Lung microvascular endothelial cell (primary cell): ENCODE measurements around the gene ULK4. TPM values are rescaled to one million over a fixed set of nuclear protein-coding genes. Genes with fewer than 3 reads are reported as not detected.
"Not testable (repeated sequence)": the region's sequence is repeated elsewhere in the genome, so short reads cannot be mapped to it uniquely, and the experiment has no call there.

Source experiments
- DNase-seq, 2 donors: peaks; one replicate each; pipeline versions ENCODE4 v3.0.0 to v3.0.0-alpha.2; 2010; ENCODE audit warnings: low read depth in 2 of 2
- total RNA-seq: library from RNA; depleted of rRNA; stranded (reverse); fragments of >200 nt; gene quantifications from 2 replicates; pipeline ENCODE4 v1.2.1, GENCODE V29; 2014

ULK4 gene
- total RNA-seq, 1 donor from 2014 or later, result 6.3 TPM

GRCh38 chr3:41768363-41768762, 193.5 kb downstream of the ULK4 start:
- no peak for DNase-seq

- not testable (repeated sequence) for DNase-seq
Observed at GRCh38 chr3:41762867-41763266, 199.0 kb downstream of the ULK4 start.

GRCh38 chr3:41753651-41754050, 208.3 kb downstream of the ULK4 start:
- DNase-seq, result peak in 1 of 2 donors; percentile 23

- DNase-seq, result no peak
Observed at GRCh38 chr3:41751597-41751996, 210.3 kb downstream of the ULK4 start.

- no peak for DNase-seq
Observed at GRCh38 chr3:41749988-41750387, 211.9 kb downstream of the ULK4 start.

GRCh38 chr3:41746215-41746614, 215.7 kb downstream of the ULK4 start:
- DNase-seq, result no peak

GRCh38 chr3:41742121-41742520, 219.8 kb downstream of the ULK4 start:
- no peak for DNase-seq

GRCh38 chr3:41740374-41740886, 221.5 kb downstream of the ULK4 start:
- DNase-seq, result no peak

GRCh38 chr3:41726891-41727290, 235.0 kb downstream of the ULK4 start:
- no peak for DNase-seq

- DNase-seq, result no peak
Observed at GRCh38 chr3:41717641-41718040, 244.3 kb downstream of the ULK4 start.

GRCh38 chr3:41716471-41716870, 245.4 kb downstream of the ULK4 start:
- peak in 1 of 2 donors; percentile 55 for DNase-seq

- DNase-seq, result no peak
Observed at GRCh38 chr3:41715376-41715775, 246.5 kb downstream of the ULK4 start.

- DNase-seq, result peak; percentile 54 to 89
Observed at GRCh38 chr3:41711651-41712050, 250.3 kb downstream of the ULK4 start.

GRCh38 chr3:41710646-41711388, 251.1 kb downstream of the ULK4 start:
- DNase-seq, result peak in 1 of 2 donors; percentile 61

- DNase-seq, result not testable (repeated sequence)
Observed at GRCh38 chr3:41709213-41709612, 252.7 kb downstream of the ULK4 start.

GRCh38 chr3:41708176-41708575, 253.7 kb downstream of the ULK4 start:
- peak in 1 of 2 donors; percentile 63 for DNase-seq

GRCh38 chr3:41705893-41706292, 256.0 kb downstream of the ULK4 start:
- no peak for DNase-seq

- no peak for DNase-seq
Observed at GRCh38 chr3:41701191-41701698, 260.7 kb downstream of the ULK4 start.

GRCh38 chr3:41700155-41700554, 261.7 kb downstream of the ULK4 start:
- no peak for DNase-seq

- no peak for DNase-seq
Observed at GRCh38 chr3:41698898-41699297, 263.0 kb downstream of the ULK4 start.

GRCh38 chr3:41697702-41698101, 264.2 kb downstream of the ULK4 start:
- DNase-seq, result no peak

- peak in 1 of 2 donors; percentile 23 for DNase-seq
Observed at GRCh38 chr3:41695806-41696205, 266.1 kb downstream of the ULK4 start.

GRCh38 chr3:41693799-41694198, 268.1 kb downstream of the ULK4 start:
- no peak for DNase-seq
